ENCODE measurements around the gene FEZF1.

- TF ChIP-seq CTCF (IDR thresholded peaks at IDR 0.05; ENCODE audit: low read length) (no peak), EZH2 (IDR thresholded peaks at IDR 0.05; ENCODE audit: borderline replicate concordance, low read length) (no peak)
Observed at GRCh38 chr7:122305475-122306319, 1.1 kb upstream of the FEZF1 start.

Data from OCI-LY1 (cell line).